ENCODE results near the gene CLHC1. TPM values are rescaled to one million over a fixed set of nuclear protein-coding genes. Genes with fewer than 3 reads are reported as not detected.

CLHC1 gene
- total and polyA plus RNA-seq, 2 experiments from 2014 or later = 10.6 to 21.1 TPM

- Histone ChIP-seq H3K27ac (no peak overlapping the region), H3K36me3 (replicated peaks; ENCODE audit: insufficient read depth, low read depth) (no peaks in the 10 kb centered on the region), H3K4me1 (ENCODE audit: insufficient read depth) (peaks cover 12% of the 10 kb centered on the region), H3K4me3 (no peak overlapping the region), H3K9me3 (ENCODE audit: low read depth) (no peaks in the 10 kb centered on the region), H4K20me1 (ENCODE audit: insufficient read depth, poor library complexity, severe bottlenecking) (no peaks in the 10 kb centered on the region), H3K9me2 (replicated peaks; ENCODE audit: insufficient read depth) (no peaks in the 10 kb centered on the region), H2AFZ (no peak overlapping the region), H3K27me3 (no peaks in the 10 kb centered on the region), H3K79me2 (no peaks in the 10 kb centered on the region), H3K4me2 (no peak overlapping the region)
- DNase-seq (ENCODE audit: low spot score) = no peak
- TF ChIP-seq EZH2 (IDR thresholded peaks at IDR 0.05; ENCODE audit: borderline replicate concordance) = no peak
- no peak for TF ChIP-seq CTCF (IDR thresholded peaks at IDR 0.05; ENCODE audit: poor library complexity)
- no peak for TF ChIP-seq EZH2phosphoT487 (IDR thresholded peaks at IDR 0.05; ENCODE audit: low read depth, severe bottlenecking, unreplicated experiment)
- whole genome bisulfite sequencing (ENCODE audit: low lambda C conversion rate, missing lambda C conversion rate) = 91% methylated on average over 3 of the region's 3 CpGs
Observed at GRCh38 chr2:55169915-55170314, 62.2 kb downstream of the CLHC1 start.

- H3K4me1 ChIP-seq (ENCODE audit: insufficient read depth) = peaks cover 17% of the 10 kb centered on the region
- H3K79me2 ChIP-seq = no peaks in the 10 kb centered on the region
- no peak for TF ChIP-seq CTCF (IDR thresholded peaks at IDR 0.05; ENCODE audit: poor library complexity)
- 92% methylated on average over 1 of the region's 1 CpG for WGBS (ENCODE audit: low lambda C conversion rate, missing lambda C conversion rate)
- H3K36me3 ChIP-seq (replicated peaks; ENCODE audit: insufficient read depth, low read depth) = no peaks in the 10 kb centered on the region
- no peaks in the 10 kb centered on the region for H4K20me1 ChIP-seq (ENCODE audit: insufficient read depth, poor library complexity, severe bottlenecking)
- no peak overlapping the region for H2AFZ ChIP-seq
- H3K27ac ChIP-seq = no peak overlapping the region
- no peak overlapping the region for H3K4me2 ChIP-seq
- H3K9me3 ChIP-seq (ENCODE audit: low read depth) = no peaks in the 10 kb centered on the region
- no peaks in the 10 kb centered on the region for H3K27me3 ChIP-seq
- H3K4me3 ChIP-seq = no peak overlapping the region
- no peak for DNase-seq (ENCODE audit: low spot score)
- no peaks in the 10 kb centered on the region for H3K9me2 ChIP-seq (replicated peaks; ENCODE audit: insufficient read depth)
Observed at GRCh38 chr2:55169359-55169758, 62.7 kb downstream of the CLHC1 start.

- WGBS (ENCODE audit: low lambda C conversion rate, missing lambda C conversion rate) = 32% methylated on average over 6 of the region's 6 CpGs
- peak; percentile 73 for DNase-seq (ENCODE audit: low spot score)
- TF ChIP-seq EZH2 (IDR thresholded peaks at IDR 0.05; ENCODE audit: borderline replicate concordance) (no peak), EZH2phosphoT487 (IDR thresholded peaks at IDR 0.05; ENCODE audit: low read depth, severe bottlenecking, unreplicated experiment) (no peak), CTCF (IDR thresholded peaks at IDR 0.05; ENCODE audit: poor library complexity) (peak; percentile 78)
Observed at GRCh38 chr2:55168221-55169154, 63.6 kb downstream of the CLHC1 start.

More at GRCh38 chr2:55168221-55169154, 63.6 kb downstream of the CLHC1 start:
- Histone ChIP-seq H3K27me3 (no peaks in the 10 kb centered on the region), H2AFZ (no peak overlapping the region), H3K27ac (peak overlapping the region; percentile 1), H3K4me1 (ENCODE audit: insufficient read depth) (peaks cover 24% of the 10 kb centered on the region), H3K4me2 (peak overlapping the region; percentile 3), H3K4me3 (no peak overlapping the region), H3K9me2 (replicated peaks; ENCODE audit: insufficient read depth) (no peaks in the 10 kb centered on the region), H4K20me1 (ENCODE audit: insufficient read depth, poor library complexity, severe bottlenecking) (no peaks in the 10 kb centered on the region), H3K79me2 (no peaks in the 10 kb centered on the region), H3K36me3 (replicated peaks; ENCODE audit: insufficient read depth, low read depth) (no peaks in the 10 kb centered on the region), H3K9me3 (ENCODE audit: low read depth) (no peaks in the 10 kb centered on the region)
